ENCODE results near the gene PLEKHG3.

Gene PLEKHG3

GRCh38 chr14:64756712-64757111 lies 52.5 kb downstream of the PLEKHG3 start:
- no peak for DNase-seq (ENCODE audit: low spot score)
- ChIA-PET CTCF (interaction anchor here (0.5 to 0.6 kb wide), 2 partner anchors 43 to 85 kb away, joined by 3 to 4 read pairs; no protein-coding TSS in a partner anchor), POLR2A (ENCODE audit: low non-redundant PET) (no interaction called here)
- no peak for TF ChIP-seq CTCF (conservative IDR thresholded peaks at IDR 0.05; ENCODE audit: low read depth)
- H3K27ac ChIP-seq: peak overlapping the region; percentile 99

GRCh38 chr14:64757601-64758000 lies 53.4 kb downstream of the PLEKHG3 start:
- POLR2A ChIA-PET (ENCODE audit: low non-redundant PET): no interaction called here
- no peak for DNase-seq (ENCODE audit: low spot score)
- peak overlapping the region; percentile 99 for H3K27ac ChIP-seq
- no peak for TF ChIP-seq CTCF (conservative IDR thresholded peaks at IDR 0.05; ENCODE audit: low read depth)
- CTCF ChIA-PET: no interaction called here

DNA sequence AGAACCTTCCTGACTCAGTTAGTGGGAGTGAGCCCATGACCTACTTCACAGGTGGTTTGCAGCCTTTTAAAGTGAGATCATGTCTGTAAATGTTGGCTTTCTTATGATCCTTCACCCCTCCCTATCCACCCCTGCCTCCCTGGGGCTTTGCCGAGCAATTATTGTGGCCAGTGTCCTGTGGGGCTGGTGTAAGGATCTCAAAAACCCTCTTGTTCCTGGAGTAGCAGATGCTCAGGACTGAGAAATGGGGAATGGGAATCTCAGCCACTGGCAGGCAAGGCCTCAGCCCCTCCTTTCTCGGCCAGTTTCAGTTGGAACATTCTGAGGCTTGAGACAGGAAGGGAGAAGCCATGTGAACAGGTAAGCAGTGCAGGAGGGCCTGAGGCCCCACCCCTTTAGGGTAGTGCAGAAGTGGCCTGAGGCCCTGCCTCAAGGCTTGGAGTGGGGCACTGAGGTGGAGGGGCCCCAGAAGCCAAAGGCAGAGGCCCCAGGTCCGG lies 53.8 kb downstream of the PLEKHG3 start:
- DNase-seq (ENCODE audit: low spot score): no peak
- H3K27ac ChIP-seq: peak overlapping the region; percentile 99
- no peak for TF ChIP-seq CTCF (conservative IDR thresholded peaks at IDR 0.05; ENCODE audit: low read depth)
- CTCF ChIA-PET: interaction anchor here (1.5 kb wide), 1 partner anchor 134 kb away, joined by 3 read pairs; no protein-coding TSS in a partner anchor
- POLR2A ChIA-PET (ENCODE audit: low non-redundant PET): no interaction called here

- no peak for TF ChIP-seq CTCF (conservative IDR thresholded peaks at IDR 0.05; ENCODE audit: low read depth)
- CTCF ChIA-PET: interaction anchor here (0.6 to 1.5 kb wide), 6 partner anchors 26 to 133 kb away, joined by 3 to 5 read pairs (median 4); no protein-coding TSS in a partner anchor
- DNase-seq (ENCODE audit: low spot score): peak; percentile 92
- H3K27ac ChIP-seq: peak overlapping the region; percentile 99
- POLR2A ChIA-PET (ENCODE audit: low non-redundant PET): interaction anchor here (0.5 to 0.7 kb wide), 2 partner anchors 53 to 75 kb away, joined by 3 to 4 read pairs; no protein-coding TSS in a partner anchor
Measured at GRCh38 chr14:64758691-64759554, 54.7 kb downstream of the PLEKHG3 start.

DNA sequence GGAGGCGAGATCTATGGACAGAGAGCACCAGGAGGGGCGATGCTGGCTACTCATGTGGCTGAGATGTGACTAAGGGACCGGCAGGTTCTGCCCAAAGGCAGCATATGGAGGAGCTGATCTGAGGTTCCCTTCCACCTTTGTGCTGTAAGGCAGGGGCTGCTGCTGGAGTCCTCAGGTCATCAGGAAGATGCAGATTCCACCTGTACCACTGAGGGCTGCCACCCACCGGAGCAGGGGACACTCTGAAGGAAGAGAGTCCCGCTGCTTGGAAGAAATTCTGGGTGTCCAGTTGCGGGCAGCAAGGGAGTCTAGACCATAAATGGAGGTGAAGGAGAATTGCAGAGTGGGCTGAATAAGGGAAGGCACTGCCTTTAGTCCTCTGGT lies 55.3 kb downstream of the PLEKHG3 start:
- TF ChIP-seq CTCF (conservative IDR thresholded peaks at IDR 0.05; ENCODE audit: low read depth): no peak
- POLR2A ChIA-PET (ENCODE audit: low non-redundant PET): interaction anchor here (0.5 to 0.7 kb wide), 2 partner anchors 53 to 74 kb away, joined by 3 to 4 read pairs; no protein-coding TSS in a partner anchor
- CTCF ChIA-PET: interaction anchor here (0.7 to 1.5 kb wide), 6 partner anchors 25 to 132 kb away, joined by 3 to 5 read pairs (median 4); no protein-coding TSS in a partner anchor
- H3K27ac ChIP-seq: peak overlapping the region; percentile 99
- no peak for DNase-seq (ENCODE audit: low spot score)

DNA sequence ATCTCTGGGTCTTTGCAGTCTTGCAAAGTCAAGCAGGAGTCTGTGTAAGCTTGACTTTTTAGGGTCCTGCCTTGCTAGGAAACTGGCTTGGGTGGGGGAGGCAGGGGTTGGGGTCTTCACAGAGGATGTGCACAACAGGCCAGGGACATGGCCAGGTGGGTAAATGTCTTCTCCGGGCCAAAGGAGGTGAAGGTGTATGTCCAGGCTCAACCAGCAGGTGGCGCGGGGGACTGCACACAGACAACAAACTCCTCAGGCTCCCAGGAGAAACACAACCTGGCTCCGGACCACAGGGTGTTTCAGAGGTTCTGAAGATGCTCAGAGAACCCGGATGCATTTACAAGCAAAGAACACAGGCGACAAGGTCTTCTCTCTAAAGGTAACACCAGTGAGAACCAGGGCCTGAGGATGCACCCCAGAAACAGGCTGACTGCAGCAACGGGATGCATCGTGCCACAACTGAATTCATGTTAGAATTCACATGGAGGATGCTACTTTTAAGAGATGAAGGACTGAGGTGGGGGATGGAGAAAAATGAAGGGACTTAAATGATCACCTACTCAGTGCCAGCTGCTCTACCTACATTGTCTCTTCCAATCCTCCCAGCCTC lies 56.0 kb downstream of the PLEKHG3 start:
- ChIA-PET POLR2A (ENCODE audit: low non-redundant PET) (interaction anchor here (0.7 kb wide), 1 partner anchor 54 kb away, joined by 4 read pairs; no protein-coding TSS in a partner anchor), CTCF (interaction anchor here (0.6 to 0.8 kb wide), 6 partner anchors 25 to 220 kb away, joined by 3 to 5 read pairs (median 4); partner anchors contain the start of gene HSPA2)
- peak; percentile 58; the same call in 1 of the 2 replicates for TF ChIP-seq CTCF (conservative IDR thresholded peaks at IDR 0.05; ENCODE audit: low read depth)
- H3K27ac ChIP-seq: peak overlapping the region; percentile 99
- DNase-seq (ENCODE audit: low spot score): peak; percentile 61
